ENCODE measurements around the gene TCERG1.

DNA sequence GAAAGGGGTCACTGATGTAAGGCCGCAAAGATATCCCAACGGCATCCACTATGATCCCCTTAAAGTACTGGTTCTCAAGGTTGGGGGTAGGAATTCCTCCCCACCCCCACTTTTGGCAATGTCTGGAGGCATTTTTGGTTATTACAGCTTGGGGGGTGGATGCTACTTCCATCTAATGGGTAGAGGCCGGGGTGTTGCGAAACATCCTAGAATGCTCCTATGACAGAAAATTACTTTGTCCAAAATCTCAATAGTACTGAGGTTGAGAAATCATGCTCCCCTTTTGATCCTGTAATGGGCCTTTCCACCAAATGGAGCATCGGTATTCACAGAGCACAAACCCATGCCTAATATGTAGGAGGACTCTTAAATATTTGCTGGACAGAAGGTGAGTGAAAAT, 20.8 kb upstream of the TCERG1 start:
- no peak for TF ChIP-seq CTBP1 (IDR thresholded peaks at IDR 0.05; ENCODE audit: borderline replicate concordance)
- no peak for TF ChIP-seq BHLHE40 (IDR thresholded peaks at IDR 0.05; ENCODE audit: borderline replicate concordance)
- no peak for TF ChIP-seq HDGF (IDR thresholded peaks at IDR 0.05; ENCODE audit: borderline replicate concordance)
- no peak for TF ChIP-seq SP1 (IDR thresholded peaks at IDR 0.05)
- TF ChIP-seq TARDBP (IDR thresholded peaks at IDR 0.05), result no peak
